ENCODE measurements around the gene BRSK1. TPM values are rescaled to one million over a fixed set of nuclear protein-coding genes. Genes with fewer than 3 reads are reported as not detected.

Gene BRSK1
- total and polyA plus RNA-seq, 10 of the 15 experiments (the other 5 are each of a cell fraction or from before 2014, with no cell fraction given) = 0.03 to 0.76 (median 0.25) TPM; not detected in 4

- TF ChIP-seq, protein P1, sequence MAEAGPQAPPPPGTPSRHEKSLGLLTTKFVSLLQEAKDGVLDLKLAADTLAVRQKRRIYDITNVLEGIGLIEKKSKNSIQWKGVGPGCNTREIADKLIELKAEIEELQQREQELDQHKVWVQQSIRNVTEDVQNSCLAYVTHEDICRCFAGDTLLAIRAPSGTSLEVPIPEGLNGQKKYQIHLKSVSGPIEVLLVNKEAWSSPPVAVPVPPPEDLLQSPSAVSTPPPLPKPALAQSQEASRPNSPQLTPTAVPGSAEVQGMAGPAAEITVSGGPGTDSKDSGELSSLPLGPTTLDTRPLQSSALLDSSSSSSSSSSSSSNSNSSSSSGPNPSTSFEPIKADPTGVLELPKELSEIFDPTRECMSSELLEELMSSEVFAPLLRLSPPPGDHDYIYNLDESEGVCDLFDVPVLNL (IDR thresholded peaks at IDR 0.05; ENCODE audit: low read depth, low read length) = peak; percentile 77
- TF ChIP-seq DPF2 (IDR thresholded peaks at IDR 0.05) (peak; percentile 100), EED (IDR thresholded peaks at IDR 0.05; ENCODE audit: low read depth) (0 out of 2 replicates have a peak, but pooled peaks have one; percentile 29), MXI1 (IDR thresholded peaks at IDR 0.05; ENCODE audit: low read depth, low read length) (peak; percentile 91), GATAD2B (conservative IDR thresholded peaks at IDR 0.05; ENCODE audit: low read depth) (0 out of 2 replicates have a peak, but pooled peaks have one; percentile 36), FOS (IDR thresholded peaks at IDR 0.05; ENCODE audit: borderline replicate concordance, extremely low read depth, insufficient read length) (peak; percentile 84), CREB1 (IDR thresholded peaks at IDR 0.05; ENCODE audit: low read depth) (peak; percentile 98), KLF5 (IDR thresholded peaks at IDR 0.05; ENCODE audit: partially characterized antibody) (peak; percentile 96), YY1 (IDR thresholded peaks at IDR 0.05; ENCODE audit: low read depth, low read length) (0 out of 2 replicates have a peak, but pooled peaks have one; percentile 25), PKNOX1 (IDR thresholded peaks at IDR 0.05) (peak; percentile 100), MEF2B (IDR thresholded peaks at IDR 0.05; ENCODE audit: partially characterized antibody, poor library complexity, severe bottlenecking) (peak; percentile 66)
- TF ChIP-seq, protein P2, sequence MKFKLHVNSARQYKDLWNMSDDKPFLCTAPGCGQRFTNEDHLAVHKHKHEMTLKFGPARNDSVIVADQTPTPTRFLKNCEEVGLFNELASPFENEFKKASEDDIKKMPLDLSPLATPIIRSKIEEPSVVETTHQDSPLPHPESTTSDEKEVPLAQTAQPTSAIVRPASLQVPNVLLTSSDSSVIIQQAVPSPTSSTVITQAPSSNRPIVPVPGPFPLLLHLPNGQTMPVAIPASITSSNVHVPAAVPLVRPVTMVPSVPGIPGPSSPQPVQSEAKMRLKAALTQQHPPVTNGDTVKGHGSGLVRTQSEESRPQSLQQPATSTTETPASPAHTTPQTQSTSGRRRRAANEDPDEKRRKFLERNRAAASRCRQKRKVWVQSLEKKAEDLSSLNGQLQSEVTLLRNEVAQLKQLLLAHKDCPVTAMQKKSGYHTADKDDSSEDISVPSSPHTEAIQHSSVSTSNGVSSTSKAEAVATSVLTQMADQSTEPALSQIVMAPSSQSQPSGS (IDR thresholded peaks at IDR 0.05; ENCODE audit: low read length) = no peak
- TF ChIP-seq, protein P3, sequence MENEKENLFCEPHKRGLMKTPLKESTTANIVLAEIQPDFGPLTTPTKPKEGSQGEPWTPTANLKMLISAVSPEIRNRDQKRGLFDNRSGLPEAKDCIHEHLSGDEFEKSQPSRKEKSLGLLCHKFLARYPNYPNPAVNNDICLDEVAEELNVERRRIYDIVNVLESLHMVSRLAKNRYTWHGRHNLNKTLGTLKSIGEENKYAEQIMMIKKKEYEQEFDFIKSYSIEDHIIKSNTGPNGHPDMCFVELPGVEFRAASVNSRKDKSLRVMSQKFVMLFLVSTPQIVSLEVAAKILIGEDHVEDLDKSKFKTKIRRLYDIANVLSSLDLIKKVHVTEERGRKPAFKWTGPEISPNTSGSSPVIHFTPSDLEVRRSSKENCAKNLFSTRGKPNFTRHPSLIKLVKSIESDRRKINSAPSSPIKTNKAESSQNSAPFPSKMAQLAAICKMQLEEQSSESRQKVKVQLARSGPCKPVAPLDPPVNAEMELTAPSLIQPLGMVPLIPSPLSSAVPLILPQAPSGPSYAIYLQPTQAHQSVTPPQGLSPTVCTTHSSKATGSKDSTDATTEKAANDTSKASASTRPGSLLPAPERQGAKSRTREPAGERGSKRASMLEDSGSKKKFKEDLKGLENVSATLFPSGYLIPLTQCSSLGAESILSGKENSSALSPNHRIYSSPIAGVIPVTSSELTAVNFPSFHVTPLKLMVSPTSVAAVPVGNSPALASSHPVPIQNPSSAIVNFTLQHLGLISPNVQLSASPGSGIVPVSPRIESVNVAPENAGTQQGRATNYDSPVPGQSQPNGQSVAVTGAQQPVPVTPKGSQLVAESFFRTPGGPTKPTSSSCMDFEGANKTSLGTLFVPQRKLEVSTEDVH (IDR thresholded peaks at IDR 0.05; ENCODE audit: low read depth, partially characterized antibody) = peak; percentile 84
- TF ChIP-seq, protein P4, sequence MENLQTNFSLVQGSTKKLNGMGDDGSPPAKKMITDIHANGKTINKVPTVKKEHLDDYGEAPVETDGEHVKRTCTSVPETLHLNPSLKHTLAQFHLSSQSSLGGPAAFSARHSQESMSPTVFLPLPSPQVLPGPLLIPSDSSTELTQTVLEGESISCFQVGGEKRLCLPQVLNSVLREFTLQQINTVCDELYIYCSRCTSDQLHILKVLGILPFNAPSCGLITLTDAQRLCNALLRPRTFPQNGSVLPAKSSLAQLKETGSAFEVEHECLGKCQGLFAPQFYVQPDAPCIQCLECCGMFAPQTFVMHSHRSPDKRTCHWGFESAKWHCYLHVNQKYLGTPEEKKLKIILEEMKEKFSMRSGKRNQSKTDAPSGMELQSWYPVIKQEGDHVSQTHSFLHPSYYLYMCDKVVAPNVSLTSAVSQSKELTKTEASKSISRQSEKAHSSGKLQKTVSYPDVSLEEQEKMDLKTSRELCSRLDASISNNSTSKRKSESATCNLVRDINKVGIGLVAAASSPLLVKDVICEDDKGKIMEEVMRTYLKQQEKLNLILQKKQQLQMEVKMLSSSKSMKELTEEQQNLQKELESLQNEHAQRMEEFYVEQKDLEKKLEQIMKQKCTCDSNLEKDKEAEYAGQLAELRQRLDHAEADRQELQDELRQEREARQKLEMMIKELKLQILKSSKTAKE (IDR thresholded peaks at IDR 0.05; ENCODE audit: low read depth, poor library complexity, severe bottlenecking) = peak; percentile 77
- TF ChIP-seq, protein P5, sequence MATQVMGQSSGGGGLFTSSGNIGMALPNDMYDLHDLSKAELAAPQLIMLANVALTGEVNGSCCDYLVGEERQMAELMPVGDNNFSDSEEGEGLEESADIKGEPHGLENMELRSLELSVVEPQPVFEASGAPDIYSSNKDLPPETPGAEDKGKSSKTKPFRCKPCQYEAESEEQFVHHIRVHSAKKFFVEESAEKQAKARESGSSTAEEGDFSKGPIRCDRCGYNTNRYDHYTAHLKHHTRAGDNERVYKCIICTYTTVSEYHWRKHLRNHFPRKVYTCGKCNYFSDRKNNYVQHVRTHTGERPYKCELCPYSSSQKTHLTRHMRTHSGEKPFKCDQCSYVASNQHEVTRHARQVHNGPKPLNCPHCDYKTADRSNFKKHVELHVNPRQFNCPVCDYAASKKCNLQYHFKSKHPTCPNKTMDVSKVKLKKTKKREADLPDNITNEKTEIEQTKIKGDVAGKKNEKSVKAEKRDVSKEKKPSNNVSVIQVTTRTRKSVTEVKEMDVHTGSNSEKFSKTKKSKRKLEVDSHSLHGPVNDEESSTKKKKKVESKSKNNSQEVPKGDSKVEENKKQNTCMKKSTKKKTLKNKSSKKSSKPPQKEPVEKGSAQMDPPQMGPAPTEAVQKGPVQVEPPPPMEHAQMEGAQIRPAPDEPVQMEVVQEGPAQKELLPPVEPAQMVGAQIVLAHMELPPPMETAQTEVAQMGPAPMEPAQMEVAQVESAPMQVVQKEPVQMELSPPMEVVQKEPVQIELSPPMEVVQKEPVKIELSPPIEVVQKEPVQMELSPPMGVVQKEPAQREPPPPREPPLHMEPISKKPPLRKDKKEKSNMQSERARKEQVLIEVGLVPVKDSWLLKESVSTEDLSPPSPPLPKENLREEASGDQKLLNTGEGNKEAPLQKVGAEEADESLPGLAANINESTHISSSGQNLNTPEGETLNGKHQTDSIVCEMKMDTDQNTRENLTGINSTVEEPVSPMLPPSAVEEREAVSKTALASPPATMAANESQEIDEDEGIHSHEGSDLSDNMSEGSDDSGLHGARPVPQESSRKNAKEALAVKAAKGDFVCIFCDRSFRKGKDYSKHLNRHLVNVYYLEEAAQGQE (IDR thresholded peaks at IDR 0.05; ENCODE audit: low read depth, low read length) = no peak
Observed at GRCh38 chr19:55339105-55339888, 55.5 kb downstream of the BRSK1 start, which contains the start of gene KMT5C (continued).
